Activated CD8-positive, alpha-beta memory T cell treated with anti-CD3 and anti-CD28 coated beads for 36 hours (primary cell): Measurements from ENCODE around the gene RAB11A. TPM values are rescaled to one million over a fixed set of nuclear protein-coding genes. Genes with fewer than 3 reads are reported as not detected.
"Not testable (repeated sequence)": the region's sequence is repeated elsewhere in the genome, so short reads cannot be mapped to it uniquely, and the experiment has no call there.

Source experiments
- CTCF ChIA-PET: fragments of 350-600 bp; sonication (Branson Sonifier 250); formaldehyde crosslinking; loops from one replicate; lab custom pipeline; 2021; ENCODE audit warnings: antibody characterized with exemption; lab: Charles Lee
- POLR2A ChIA-PET: fragments of 350-600 bp; sonication (Branson Sonifier 250); formaldehyde crosslinking; loops from one replicate; lab custom pipeline; 2021; ENCODE audit warnings: antibody characterized with exemption; lab: Charles Lee
- total RNA-seq, 2 experiments: library from RNA; stranded (reverse); gene quantifications; one replicate each; pipeline ENCODE4 v1.2.3, GENCODE V29; 2021

Gene RAB11A
- total RNA-seq, 2 experiments from 2014 or later: 139 to 143 TPM

GRCh38 chr15:65870889-65871533 is 1.7 kb downstream of the RAB11A start:
- POLR2A ChIA-PET: no interaction called here
- CTCF ChIA-PET: interaction anchor here (1.0 to 3.2 kb wide), 2 partner anchors 15 to 46 kb away, joined by 5 to 14 read pairs; no protein-coding TSS in a partner anchor

DNA sequence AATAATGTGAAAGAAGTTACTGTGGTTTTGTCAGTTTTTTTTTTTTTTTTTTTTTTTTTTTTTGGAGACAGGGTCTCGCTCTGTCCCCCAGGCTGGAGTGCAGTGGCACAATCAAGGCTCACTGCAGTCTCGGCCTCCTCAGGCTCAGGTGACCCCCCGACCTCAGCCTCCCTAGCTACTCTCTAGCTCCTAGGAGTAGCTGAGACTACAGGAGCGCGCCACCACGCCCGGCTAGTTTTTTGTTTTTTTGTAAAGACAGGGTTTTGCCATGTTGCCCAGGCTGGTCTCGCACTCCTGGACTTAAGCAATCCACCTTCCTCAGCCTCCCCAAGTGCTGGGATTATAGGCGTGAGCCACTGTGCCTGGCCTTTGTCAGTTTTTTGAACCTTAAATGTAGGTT is 2.6 kb downstream of the RAB11A start:
- CTCF ChIA-PET: interaction anchor here (1.0 kb wide), 2 partner anchors 45 to 81 kb away, joined by 3 to 5 read pairs; no protein-coding TSS in a partner anchor
- POLR2A ChIA-PET: not testable (repeated sequence)

- POLR2A ChIA-PET, CTCF ChIA-PET: not testable (repeated sequence)
Measured at GRCh38 chr15:65872596-65872995, 3.3 kb downstream of the RAB11A start.

DNA sequence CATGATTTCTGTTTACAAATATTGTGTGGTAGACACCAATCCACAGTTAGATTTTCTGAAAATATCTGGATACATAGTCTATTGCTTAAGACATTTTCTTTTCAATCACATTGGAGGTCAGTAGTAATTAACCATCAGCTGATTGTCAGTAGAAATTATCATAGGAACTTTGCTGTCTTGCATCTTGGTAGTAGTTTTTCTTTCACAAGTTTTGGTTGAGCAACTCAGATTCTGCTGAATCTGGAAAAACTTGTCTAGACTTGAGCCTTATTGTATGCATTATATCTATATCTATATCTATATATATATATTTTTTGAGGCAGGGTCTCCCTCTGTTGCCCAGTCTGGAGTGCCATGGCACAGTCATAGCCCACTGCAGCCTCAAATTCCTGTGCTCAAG is 4.0 kb downstream of the RAB11A start:
- CTCF ChIA-PET: no interaction called here

DNA sequence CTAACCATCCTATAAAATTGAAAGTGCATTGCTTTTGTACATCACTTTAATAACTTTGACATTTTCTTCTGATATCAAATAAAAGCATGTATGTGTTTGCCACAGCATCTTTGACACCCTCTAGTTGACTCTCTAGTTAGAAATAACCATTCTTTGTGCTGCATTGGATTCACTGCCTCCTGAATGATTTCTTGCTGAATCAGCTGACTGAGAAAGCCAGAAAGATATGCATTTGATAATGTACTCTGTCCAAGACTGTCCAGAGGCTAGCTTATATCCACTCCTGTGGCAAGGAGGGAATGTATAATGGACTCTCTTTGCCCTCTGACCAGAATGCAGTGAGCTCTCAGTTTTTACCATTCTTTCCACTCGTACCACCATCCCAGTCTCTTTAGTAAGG is 6.2 kb downstream of the RAB11A start:
- ChIA-PET CTCF (no interaction called here), POLR2A (no interaction called here)

More for the DNA sequence above, 4.0 kb downstream of the RAB11A start:
- POLR2A ChIA-PET: no interaction called here

- ChIA-PET POLR2A (no interaction called here), CTCF (interaction anchor here (0.9 to 1.4 kb wide), 3 partner anchors 9 to 27 kb away, joined by 3 to 4 read pairs (median 3); no protein-coding TSS in a partner anchor)
Measured at GRCh38 chr15:65877749-65878148, 8.5 kb downstream of the RAB11A start.

DNA sequence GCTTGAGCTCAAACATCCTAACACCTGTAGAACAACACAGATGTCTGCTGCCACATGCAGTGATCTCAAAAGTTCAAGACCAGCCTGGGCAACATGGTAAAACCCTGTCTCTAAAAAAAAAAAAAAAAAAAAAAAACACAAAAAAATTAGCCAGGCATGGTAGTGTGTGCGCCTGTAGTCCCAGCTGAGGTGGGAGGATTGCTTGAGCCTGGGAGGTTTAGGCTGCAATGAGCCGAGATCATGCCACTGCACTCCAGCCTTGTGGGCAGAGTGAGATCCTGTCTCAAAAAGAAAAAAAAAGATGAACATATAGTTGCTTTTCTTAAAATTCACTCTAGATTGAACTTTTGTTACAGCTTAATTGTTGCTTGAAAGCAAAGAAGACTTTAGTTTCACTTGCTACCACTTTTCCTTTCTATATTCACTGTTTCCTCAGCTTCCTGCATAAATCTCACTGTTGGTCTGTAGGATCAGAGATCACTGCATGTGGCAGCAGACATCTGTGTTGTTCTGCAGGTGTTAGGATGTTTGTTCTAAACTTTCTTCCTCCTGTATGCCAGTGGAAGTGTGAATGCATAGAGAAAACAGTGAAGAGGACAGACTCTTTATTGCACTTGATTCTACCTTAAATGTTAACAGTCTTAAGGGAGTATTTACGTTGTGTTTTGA is 12.6 kb downstream of the RAB11A start:
- ChIA-PET POLR2A (no interaction called here), CTCF (interaction anchor here (0.6 to 1.0 kb wide), 2 partner anchors 66 to 280 kb away, joined by 3 to 4 read pairs; no protein-coding TSS in a partner anchor)

GRCh38 chr15:65883571-65883970 is 14.3 kb downstream of the RAB11A start:
- ChIA-PET CTCF (no interaction called here), POLR2A (no interaction called here)

GRCh38 chr15:65884511-65884910 is 15.2 kb downstream of the RAB11A start:
- POLR2A ChIA-PET: no interaction called here
- CTCF ChIA-PET: no interaction called here

DNA sequence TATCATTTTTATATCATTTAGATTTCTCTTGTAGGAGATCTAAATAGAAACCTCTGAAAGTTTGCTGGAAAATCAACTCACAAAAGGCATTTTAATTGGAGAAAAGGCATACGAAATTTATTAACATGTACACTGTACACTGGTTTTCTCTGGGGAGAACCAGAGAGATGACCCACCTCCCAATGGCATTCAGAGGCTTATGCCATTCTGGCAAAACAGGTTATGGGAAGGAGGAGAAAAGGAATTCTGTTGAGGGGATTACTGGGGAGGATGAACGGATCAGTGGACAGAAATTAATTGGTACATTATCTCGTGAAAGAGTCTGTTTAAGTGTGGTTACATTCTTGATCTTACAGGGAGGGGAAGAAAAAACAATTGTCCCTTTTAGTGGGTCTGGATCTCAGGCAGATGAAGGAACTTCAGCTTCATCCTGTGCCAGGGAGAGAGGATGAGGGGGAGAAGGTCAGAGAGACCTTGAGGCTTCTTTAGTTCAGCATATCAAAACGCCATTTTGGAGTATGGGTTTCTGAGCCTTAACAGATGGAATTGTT is 16.5 kb downstream of the RAB11A start:
- POLR2A ChIA-PET: no interaction called here
- CTCF ChIA-PET: no interaction called here

GRCh38 chr15:65887565-65887964 is 18.3 kb downstream of the RAB11A start:
- CTCF ChIA-PET: interaction anchor here (0.6 to 0.8 kb wide), 2 partner anchors 9 to 19 kb away, joined by 3 read pairs; no protein-coding TSS in a partner anchor
- POLR2A ChIA-PET: interaction anchor here (0.6 to 1.0 kb wide), 2 partner anchors 18 to 89 kb away, joined by 3 to 5 read pairs; partner anchors contain the start of gene RAB11A

- ChIA-PET CTCF (no interaction called here), POLR2A (no interaction called here)
Measured at GRCh38 chr15:65888981-65889380, 19.7 kb downstream of the RAB11A start.

DNA sequence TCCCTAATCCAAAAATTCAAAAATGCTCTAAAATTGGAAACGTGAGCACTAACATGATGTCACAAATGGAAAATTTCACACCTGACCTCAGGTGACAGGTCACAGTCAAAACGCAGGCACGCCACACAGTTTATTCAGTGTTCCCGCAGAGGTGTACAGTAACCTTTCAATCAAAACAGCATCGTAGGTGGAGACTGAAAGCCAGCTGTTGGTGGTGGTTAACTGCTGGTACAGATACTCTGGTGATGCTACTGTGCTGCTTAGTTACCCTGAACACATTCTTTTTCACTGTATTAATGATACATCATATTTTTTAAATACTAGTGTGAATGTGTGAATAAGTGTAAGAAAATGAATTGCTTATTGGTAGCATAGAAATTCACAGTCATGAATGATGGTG is 23.8 kb downstream of the RAB11A start:
- ChIA-PET CTCF (interaction anchor here (1.1 kb wide), 1 partner anchor 24 kb away, joined by 3 read pairs; the partner anchor contains the start of gene RAB11A), POLR2A (no interaction called here)

- CTCF ChIA-PET: no interaction called here
Measured at GRCh38 chr15:65896236-65896635, 26.9 kb downstream of the RAB11A start.

DNA sequence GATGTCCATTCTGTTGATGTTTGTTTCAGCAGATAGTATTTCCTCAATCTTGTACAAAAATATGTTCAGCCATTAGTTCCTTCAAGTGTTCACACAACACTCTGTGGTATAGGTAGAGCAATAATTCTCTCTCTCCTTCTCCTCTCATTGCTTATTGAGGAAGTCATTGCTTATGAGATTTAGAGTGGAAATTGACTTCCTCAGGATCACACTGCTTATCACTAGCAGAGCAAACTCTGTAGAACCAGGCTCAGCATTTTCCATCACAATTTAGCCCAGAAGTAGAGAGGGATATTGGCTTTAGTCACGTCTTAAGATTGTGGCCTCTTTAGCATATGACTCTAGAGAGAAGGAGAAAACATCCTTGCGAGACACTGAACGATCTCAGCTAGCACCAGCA is 31.2 kb downstream of the RAB11A start:
- CTCF ChIA-PET: no interaction called here
- POLR2A ChIA-PET: no interaction called here

More at GRCh38 chr15:65896236-65896635, 26.9 kb downstream of the RAB11A start:
- POLR2A ChIA-PET: no interaction called here

DNA sequence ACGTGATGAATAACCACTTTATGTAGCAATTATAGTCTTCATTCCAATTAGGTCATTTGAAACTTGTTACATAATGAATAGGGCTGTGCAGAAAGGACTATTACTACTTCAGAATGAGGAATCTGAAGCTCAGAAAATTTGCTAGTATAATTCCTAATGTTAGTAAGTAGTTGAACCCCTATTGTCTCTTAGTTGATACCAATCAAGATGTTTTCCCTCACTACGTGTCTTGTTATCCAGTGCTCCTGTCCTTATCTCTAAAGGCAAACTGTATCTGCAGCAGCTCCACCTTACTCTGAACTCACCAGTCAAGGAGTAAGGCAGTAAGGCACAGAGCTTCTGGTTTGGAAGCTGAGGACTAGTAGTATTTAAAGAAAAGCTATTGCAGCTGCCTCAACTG is 32.0 kb downstream of the RAB11A start:
- ChIA-PET POLR2A (no interaction called here), CTCF (no interaction called here)

DNA sequence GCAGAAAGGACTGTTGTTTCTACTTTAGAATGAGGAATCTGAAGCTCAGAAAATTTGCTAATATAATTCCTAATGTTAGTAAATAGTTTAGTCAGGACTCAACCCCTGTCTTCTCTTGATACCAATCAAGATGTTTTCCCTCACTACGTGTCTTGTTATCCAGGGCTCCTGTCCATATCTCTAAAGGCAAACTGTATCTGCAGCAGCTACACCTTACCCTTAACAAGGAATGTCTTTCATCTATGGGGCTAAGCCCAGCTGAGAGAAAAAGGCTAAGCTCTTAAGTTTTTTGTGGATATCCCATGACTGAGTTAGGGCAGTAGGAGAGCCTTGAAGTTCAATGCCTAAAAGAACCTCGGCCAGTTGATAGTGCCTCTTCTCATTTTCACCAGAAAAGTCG is 32.5 kb downstream of the RAB11A start:
- POLR2A ChIA-PET: no interaction called here
- CTCF ChIA-PET: no interaction called here

DNA sequence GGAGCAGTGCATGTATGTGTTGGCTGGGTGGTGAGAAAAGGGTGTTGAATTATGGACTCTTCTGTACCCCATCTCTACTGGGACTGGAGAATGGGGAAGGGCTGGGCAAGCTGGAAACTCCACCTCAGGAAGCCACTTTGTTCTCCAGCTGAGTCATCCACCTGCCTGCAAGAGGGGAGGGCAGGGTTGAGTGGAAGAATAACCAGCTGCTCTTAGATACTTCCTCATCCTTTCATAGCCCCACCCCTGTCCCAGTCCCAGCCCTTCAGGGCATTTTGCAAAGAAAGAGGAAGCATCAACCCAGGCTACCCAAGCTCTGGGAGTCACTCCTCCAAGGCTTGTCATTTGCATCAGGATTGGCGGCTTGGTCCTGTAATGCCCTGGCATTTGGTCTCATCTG is 33.1 kb downstream of the RAB11A start:
- ChIA-PET POLR2A (no interaction called here), CTCF (no interaction called here)

DNA sequence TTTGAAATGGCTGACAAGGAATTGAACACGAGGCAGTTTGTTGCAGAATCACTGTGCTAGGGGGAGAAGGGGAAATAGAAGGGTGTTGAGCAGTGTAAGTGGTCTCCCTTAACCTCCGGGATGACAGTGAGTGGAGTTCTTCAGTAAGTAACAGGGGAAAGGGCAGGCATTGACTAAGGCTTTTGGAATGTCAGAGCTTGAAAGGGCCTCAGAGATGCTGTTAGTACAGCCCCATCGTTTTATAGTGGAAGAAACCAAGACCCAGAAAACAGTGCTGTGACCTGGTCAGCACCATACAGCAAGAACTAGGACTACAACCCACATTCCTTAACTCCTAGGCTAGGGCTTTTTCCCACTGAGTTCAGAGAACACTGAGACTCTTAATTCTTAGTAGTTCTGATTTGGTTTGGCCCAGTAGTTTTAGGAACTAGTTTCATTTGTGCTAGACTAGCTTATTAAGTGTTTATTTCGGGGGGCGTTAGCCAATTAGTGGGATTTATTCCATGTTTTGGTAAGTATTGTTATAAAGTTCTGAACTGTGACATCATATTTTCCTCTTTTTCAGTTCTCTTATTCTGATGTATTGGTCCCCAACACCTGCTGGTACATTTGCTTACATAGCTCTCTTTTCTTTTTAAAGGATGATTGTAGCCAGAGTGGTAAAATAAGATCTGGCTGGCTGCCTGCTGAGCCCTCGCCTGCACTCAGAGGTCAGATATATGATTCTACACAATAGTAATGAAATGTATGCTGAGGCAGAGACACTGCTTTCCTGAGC is 34.2 kb downstream of the RAB11A start:
- ChIA-PET CTCF (interaction anchor here (1.3 kb wide), 1 partner anchor 25 kb away, joined by 4 read pairs; no protein-coding TSS in a partner anchor), POLR2A (no interaction called here)
